Right atrium auricular region (tissue), 2 donors: ENCODE data around the gene RASGRF1. TPM values are rescaled to one million over a fixed set of nuclear protein-coding genes. Genes with fewer than 3 reads are reported as not detected.

Source experiments
- DNase-seq: peaks from one replicate; pipeline ENCODE4 v3.0.0-alpha.2; 2019; ENCODE audit warnings: low spot score
- H3K27ac ChIP-seq, 2 donors: fragments of 200-600 bp; sonication (generic); 1 replicate in 1 of 2; 2 replicates in 1 of 2; pipeline ENCODE4 v1.5.1; 2016 to 2019
- H3K27me3 ChIP-seq, 2 donors: fragments of 200-600 bp; sonication (generic); one replicate each; pipeline versions ENCODE4 v1.5.1 to v1.6.0; 2017 to 2019
- H3K36me3 ChIP-seq: fragments of 200-600 bp; sonication (generic); one replicate; pipeline ENCODE4 v1.5.1; 2016
- H3K4me1 ChIP-seq, 2 donors: fragments of 200-600 bp; sonication (generic); one replicate each; pipeline versions ENCODE4 v1.5.1 to v1.6.0; 2017 to 2019
- H3K4me3 ChIP-seq, 2 donors: fragments of 200-600 bp; sonication (generic); 1 replicate in 1 of 2; 2 replicates in 1 of 2; pipeline ENCODE4 v1.5.1; 2017 to 2019; ENCODE audit warnings: mild to moderate bottlenecking in 1 of 2, moderate library complexity in 1 of 2
- H3K9me3 ChIP-seq, 2 donors: fragments of 200-600 bp; sonication (generic); one replicate each; pipeline ENCODE4 v1.5.1; 2019
- CTCF ChIP-seq, 2 donors: fragments of 200-600 bp; sonication (generic); IDR thresholded peaks; one replicate each; pipeline ENCODE4 v1.5.1; 2019; ENCODE audit warnings: antibody characterized with exemption in 2 of 2
- total RNA-seq, 2 donors: library from RNA; depleted of rRNA; stranded (reverse); fragments of >200 nt; gene quantifications; one replicate each; pipeline ENCODE4 v1.1.0, GENCODE V29; 2016

RASGRF1 gene
- total RNA-seq, 2 donors from 2014 or later, result 1.0 TPM; not detected in 1

- DNase-seq, result no peak
- Histone ChIP-seq H3K4me1 (no peaks in the 10 kb centered on the region), H3K9me3 (no peaks in the 10 kb centered on the region), H3K4me3 (no peak overlapping the region), H3K36me3 (no peaks in the 10 kb centered on the region), H3K27me3 (no peaks in the 10 kb centered on the region), H3K27ac (no peak overlapping the region)
- TF ChIP-seq CTCF (IDR thresholded peaks at IDR 0.05), result no peak
These were observed 130.3 kb downstream of the RASGRF1 start for GRCh38 chr15:78960308-78960707.

GRCh38 chr15:78959360-78959759, 131.2 kb downstream of the RASGRF1 start:
- Histone ChIP-seq H3K27me3 (no peaks in the 10 kb centered on the region), H3K9me3 (no peaks in the 10 kb centered on the region), H3K4me3 (no peak overlapping the region), H3K36me3 (no peaks in the 10 kb centered on the region), H3K27ac (no peak overlapping the region), H3K4me1 (no peaks in the 10 kb centered on the region)
- no peak for TF ChIP-seq CTCF (IDR thresholded peaks at IDR 0.05)
- DNase-seq, result no peak

- Histone ChIP-seq H3K9me3 (no peaks in the 10 kb centered on the region), H3K4me1 (no peaks in the 10 kb centered on the region), H3K36me3 (no peaks in the 10 kb centered on the region), H3K4me3 (no peak overlapping the region), H3K27ac (no peak overlapping the region), H3K27me3 (no peaks in the 10 kb centered on the region)
- TF ChIP-seq CTCF (IDR thresholded peaks at IDR 0.05), result no peak
- no peak for DNase-seq
These were observed 133.0 kb downstream of the RASGRF1 start for GRCh38 chr15:78957416-78958093.

GRCh38 chr15:78956937-78957336, 133.6 kb downstream of the RASGRF1 start:
- H3K36me3 ChIP-seq, result no peaks in the 10 kb centered on the region
- H3K27ac ChIP-seq, result no peak overlapping the region
- H3K4me1 ChIP-seq, result peaks cover 0 to 5% of the 10 kb centered on the region in 2 donors

GRCh38 chr15:78955355-78955754, 135.2 kb downstream of the RASGRF1 start:
- H3K27ac ChIP-seq, result no peak overlapping the region
- H3K4me1 ChIP-seq, result peaks cover 0 to 21% of the 10 kb centered on the region in 2 donors
- no peak for DNase-seq
- TF ChIP-seq CTCF (IDR thresholded peaks at IDR 0.05), result no peak
- H3K4me3 ChIP-seq, result no peak overlapping the region
- no peaks in the 10 kb centered on the region for H3K9me3 ChIP-seq
- no peaks in the 10 kb centered on the region for H3K27me3 ChIP-seq
- no peaks in the 10 kb centered on the region for H3K36me3 ChIP-seq

More at GRCh38 chr15:78956937-78957336, 133.6 kb downstream of the RASGRF1 start:
- DNase-seq, result no peak
- no peak overlapping the region for H3K4me3 ChIP-seq
- H3K9me3 ChIP-seq, result no peaks in the 10 kb centered on the region
- no peak for TF ChIP-seq CTCF (IDR thresholded peaks at IDR 0.05)
- no peaks in the 10 kb centered on the region for H3K27me3 ChIP-seq

- no peak for DNase-seq
- H3K27ac ChIP-seq, result peak overlapping the region in 1 of 2 donors; percentile 51
- H3K27me3 ChIP-seq, result no peaks in the 10 kb centered on the region
- H3K9me3 ChIP-seq, result no peaks in the 10 kb centered on the region
- TF ChIP-seq CTCF (IDR thresholded peaks at IDR 0.05), result no peak
- peaks cover 0 to 21% of the 10 kb centered on the region in 2 donors for H3K4me1 ChIP-seq
- H3K36me3 ChIP-seq, result no peaks in the 10 kb centered on the region
- H3K4me3 ChIP-seq, result no peak overlapping the region
These were observed 138.7 kb downstream of the RASGRF1 start for GRCh38 chr15:78951841-78952238.
